GM12865 (cell line): ENCODE data around the gene TMEM158.

Experiments
- DNase-seq: peaks from one replicate; pipeline ENCODE4 v3.0.0; 2010; ENCODE audit warnings: low read depth
- H3K4me3 ChIP-seq: 2 replicates; pipeline ENCODE4 v1.5.1; 2011; ENCODE audit warnings: mild to moderate bottlenecking, low read depth, low read length, control low read depth
- CTCF ChIP-seq: IDR thresholded peaks from 2 replicates; pipeline ENCODE4 v1.5.1; 2011; ENCODE audit warnings: low read length, control low read depth, low read depth, inconsistent platforms; ENCODE audit not compliant: insufficient read depth; ENCODE audit errors: missing control alignments

The TMEM158 gene

GRCh38 chr3:45188719-45189659, 37.1 kb downstream of the TMEM158 start:
- no peak for TF ChIP-seq CTCF
- DNase-seq: no peak

DNA sequence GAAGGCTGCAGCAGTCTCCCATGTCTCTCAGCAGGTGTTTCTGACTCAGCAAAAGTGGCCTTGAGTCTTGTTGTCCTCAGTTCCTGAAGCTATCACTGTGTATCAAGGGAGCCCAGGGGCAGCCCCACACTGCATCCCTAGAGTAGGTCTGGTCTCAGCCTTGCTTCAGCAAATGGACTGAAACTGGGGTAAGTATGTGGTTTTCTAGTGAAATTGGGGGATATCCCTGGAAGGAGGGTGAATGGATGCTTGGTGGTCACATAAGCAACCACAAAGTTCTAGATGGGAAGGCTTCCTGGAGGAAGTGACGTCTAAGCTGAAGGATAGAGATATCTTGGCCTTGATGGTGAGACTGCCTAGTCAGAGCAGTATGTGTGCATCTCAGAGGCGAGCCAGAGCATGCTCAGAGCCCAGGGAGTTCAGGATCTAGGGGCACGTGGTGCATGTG, 38.4 kb downstream of the TMEM158 start:
- H3K4me3 ChIP-seq: no peak overlapping the region
- DNase-seq: peak; percentile 50
- no peak for TF ChIP-seq CTCF

More at GRCh38 chr3:45188719-45189659, 37.1 kb downstream of the TMEM158 start:
- H3K4me3 ChIP-seq: no peak overlapping the region

- no peak for DNase-seq
- H3K4me3 ChIP-seq: no peak overlapping the region
- TF ChIP-seq CTCF: no peak
These were observed 39.2 kb downstream of the TMEM158 start for GRCh38 chr3:45186871-45187270.

DNA sequence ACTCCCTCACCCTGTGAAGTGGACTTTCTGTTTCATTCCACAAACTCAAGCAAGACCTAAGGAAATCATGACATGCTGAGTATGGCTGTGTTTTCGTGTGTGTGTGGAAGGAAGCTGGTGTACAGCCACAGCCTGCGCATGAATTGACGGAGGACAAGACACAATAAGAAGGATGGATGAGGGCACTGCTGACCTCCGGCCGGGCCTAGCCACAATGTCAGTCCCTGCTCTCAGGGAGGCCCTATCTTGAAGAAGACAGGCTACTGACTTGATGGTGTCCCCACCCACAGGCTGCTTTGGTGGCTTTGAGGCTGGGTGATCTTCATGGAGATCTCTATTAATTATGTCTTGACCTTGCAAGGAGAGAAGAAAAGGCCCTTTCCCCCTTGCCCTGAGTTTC, 40.6 kb downstream of the TMEM158 start:
- no peak for TF ChIP-seq CTCF
- no peak overlapping the region for H3K4me3 ChIP-seq
- DNase-seq: no peak

- DNase-seq: no peak
- no peak overlapping the region for H3K4me3 ChIP-seq
- TF ChIP-seq CTCF: no peak
These were observed 41.0 kb downstream of the TMEM158 start for GRCh38 chr3:45185052-45185451.

- H3K4me3 ChIP-seq: no peak overlapping the region
- no peak for TF ChIP-seq CTCF
- DNase-seq: no peak
These were observed 42.2 kb downstream of the TMEM158 start for GRCh38 chr3:45183872-45184262.
